ENCODE results near the gene KLHL25.

Gene KLHL25

DNA sequence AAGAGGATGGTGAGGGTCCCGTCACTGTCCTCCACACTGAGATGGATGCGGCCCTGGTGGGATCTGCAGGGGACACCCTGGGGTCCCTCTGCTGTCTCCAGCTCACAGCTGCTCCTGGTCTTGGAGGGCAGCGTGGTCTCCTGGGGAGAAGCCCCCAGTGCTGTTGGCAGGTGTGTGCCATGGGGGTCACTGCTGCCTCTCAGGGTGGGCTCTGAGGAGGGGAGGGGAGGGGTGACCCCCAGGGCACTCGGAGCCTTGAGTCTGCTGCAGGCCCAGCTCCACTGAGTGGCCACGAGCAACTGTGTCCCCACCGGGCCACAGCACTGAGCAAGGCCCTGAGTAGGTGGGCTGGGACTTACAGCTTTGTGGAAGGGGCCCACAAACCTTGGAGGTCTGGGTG is 34.7 kb downstream of the KLHL25 start:
- TF ChIP-seq, protein P1, sequence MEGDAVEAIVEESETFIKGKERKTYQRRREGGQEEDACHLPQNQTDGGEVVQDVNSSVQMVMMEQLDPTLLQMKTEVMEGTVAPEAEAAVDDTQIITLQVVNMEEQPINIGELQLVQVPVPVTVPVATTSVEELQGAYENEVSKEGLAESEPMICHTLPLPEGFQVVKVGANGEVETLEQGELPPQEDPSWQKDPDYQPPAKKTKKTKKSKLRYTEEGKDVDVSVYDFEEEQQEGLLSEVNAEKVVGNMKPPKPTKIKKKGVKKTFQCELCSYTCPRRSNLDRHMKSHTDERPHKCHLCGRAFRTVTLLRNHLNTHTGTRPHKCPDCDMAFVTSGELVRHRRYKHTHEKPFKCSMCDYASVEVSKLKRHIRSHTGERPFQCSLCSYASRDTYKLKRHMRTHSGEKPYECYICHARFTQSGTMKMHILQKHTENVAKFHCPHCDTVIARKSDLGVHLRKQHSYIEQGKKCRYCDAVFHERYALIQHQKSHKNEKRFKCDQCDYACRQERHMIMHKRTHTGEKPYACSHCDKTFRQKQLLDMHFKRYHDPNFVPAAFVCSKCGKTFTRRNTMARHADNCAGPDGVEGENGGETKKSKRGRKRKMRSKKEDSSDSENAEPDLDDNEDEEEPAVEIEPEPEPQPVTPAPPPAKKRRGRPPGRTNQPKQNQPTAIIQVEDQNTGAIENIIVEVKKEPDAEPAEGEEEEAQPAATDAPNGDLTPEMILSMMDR (IDR thresholded peaks at IDR 0.05), result no peak
- Histone ChIP-seq H3K4me3 (no peak overlapping the region), H3K27ac (no peak overlapping the region)
- no peak for DNase-seq (ENCODE audit: low spot score)

DNA sequence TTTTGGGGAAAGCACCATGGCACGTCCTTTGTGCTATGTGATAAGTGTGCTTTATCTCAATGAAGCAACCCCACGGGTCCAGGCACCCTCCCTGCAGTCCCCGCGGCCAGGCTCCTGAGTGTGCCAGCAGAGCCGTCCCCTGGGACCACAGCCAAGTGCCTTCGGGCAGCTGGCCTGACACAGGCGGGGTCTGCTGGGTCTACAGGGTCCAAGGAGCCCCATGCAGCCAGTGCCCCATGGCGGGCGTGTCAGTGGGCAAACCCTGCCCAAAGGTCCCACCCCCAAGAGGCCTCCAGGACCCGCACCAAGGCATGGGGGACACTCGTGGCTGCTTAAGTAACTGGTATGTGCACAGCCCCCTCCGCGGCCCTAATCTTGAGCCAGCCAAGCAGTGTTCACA is 35.3 kb downstream of the KLHL25 start:
- Histone ChIP-seq H3K27ac (no peak overlapping the region), H3K4me3 (no peak overlapping the region)
- TF ChIP-seq, protein P1 (IDR thresholded peaks at IDR 0.05), result no peak
- DNase-seq (ENCODE audit: low spot score), result no peak

DNA sequence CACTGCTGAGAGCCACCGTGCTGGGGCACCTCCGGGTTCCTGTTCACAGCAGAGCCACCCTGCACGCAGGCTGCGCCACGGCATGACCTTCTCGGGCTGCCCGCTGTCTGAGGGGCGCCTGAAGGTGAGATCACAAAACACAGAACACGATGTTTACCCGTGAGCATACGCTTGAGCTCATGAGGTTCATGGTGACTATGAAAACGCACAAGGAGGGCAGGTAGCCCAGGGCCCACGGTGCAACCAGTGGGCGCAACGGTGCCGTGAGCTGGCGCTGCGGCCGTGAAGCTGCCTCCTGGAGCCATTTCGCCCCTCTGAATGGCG is 36.1 kb downstream of the KLHL25 start:
- Histone ChIP-seq H3K27ac (no peak overlapping the region), H3K4me3 (no peak overlapping the region)
- no peak for DNase-seq (ENCODE audit: low spot score)
- TF ChIP-seq, protein P1 (IDR thresholded peaks at IDR 0.05), result no peak

DNA sequence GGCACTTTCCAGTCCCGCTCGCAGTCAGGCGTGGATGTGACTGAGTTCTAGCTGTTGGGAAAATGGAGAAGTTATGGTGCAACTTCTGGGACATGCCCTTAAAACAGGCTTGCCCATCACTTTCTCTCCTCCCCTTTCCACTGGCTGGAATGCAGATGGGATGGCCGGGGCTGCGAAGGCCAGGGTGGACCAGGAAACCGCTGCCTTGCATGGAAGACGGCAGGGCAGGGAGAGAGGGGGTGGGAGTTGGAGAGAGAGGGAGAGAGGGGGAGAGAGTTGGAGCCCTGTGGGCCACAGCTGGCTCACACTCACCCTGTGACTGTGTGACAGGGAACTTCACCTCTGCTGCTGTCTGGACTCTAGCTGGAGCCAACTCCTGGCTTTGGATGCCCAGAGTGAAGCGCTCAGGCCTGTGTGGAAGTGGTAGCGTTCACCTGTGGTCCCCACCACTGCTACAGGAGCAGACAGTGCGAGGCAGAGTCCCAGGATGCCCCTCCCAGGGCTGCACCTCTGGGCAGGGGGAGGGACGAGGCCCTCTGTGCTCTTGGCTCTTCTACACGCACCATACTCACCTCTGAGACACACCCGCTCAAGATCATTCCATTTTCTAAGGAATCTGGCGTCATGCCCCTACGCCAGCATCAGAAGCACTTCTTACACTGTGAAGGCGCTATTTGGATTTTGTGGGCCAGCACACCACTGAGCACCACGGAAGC is 36.6 kb downstream of the KLHL25 start:
- no peak overlapping the region for H3K4me3 ChIP-seq
- DNase-seq (ENCODE audit: low spot score), result no peak
- H3K27ac ChIP-seq, result no peak overlapping the region
- TF ChIP-seq, protein P1 (IDR thresholded peaks at IDR 0.05), result no peak

DNA sequence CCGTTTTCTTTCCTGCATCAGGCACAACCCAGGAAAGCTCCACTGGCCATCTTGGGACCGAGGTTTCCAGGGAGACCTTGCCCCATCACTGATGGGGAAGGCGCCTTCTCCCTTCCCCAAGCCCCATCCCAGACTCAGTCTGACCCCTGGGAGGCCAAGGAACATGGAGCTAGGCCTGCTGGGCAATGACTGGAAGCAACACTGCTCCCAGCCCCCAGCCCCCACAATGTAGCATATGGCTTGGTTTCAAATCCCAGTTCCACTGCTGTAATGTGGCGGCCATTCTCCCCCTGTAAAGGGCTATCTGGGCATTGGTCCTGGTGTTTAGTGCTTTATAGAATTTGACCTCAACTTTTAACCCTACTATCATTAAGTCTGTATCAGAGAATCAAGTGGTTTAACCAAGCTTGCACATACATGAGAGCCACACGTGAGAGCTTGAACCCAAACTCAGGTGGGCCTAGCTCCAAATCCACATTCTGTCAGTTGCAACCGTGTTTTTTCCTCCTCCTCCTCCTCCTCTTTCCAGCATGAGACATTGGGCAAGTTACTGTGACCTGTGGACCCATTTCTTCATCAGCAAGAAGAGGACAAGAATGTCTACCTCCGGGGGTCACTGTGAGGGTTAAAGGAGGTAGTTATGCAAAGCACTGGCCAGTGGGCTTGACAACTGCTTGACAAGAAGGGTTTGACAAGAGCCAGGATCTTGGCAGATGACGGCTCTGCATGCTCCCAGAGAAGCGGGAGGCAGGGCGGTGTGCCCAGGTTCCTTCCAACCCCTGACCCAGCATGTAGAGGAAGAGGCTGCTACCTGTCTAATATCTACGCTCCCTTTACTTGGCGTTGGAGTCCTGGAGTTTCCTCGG is 37.4 kb downstream of the KLHL25 start:
- Histone ChIP-seq H3K27ac (no peak overlapping the region), H3K4me3 (no peak overlapping the region)
- no peak for DNase-seq (ENCODE audit: low spot score)
- TF ChIP-seq, protein P1 (IDR thresholded peaks at IDR 0.05), result no peak

DNA sequence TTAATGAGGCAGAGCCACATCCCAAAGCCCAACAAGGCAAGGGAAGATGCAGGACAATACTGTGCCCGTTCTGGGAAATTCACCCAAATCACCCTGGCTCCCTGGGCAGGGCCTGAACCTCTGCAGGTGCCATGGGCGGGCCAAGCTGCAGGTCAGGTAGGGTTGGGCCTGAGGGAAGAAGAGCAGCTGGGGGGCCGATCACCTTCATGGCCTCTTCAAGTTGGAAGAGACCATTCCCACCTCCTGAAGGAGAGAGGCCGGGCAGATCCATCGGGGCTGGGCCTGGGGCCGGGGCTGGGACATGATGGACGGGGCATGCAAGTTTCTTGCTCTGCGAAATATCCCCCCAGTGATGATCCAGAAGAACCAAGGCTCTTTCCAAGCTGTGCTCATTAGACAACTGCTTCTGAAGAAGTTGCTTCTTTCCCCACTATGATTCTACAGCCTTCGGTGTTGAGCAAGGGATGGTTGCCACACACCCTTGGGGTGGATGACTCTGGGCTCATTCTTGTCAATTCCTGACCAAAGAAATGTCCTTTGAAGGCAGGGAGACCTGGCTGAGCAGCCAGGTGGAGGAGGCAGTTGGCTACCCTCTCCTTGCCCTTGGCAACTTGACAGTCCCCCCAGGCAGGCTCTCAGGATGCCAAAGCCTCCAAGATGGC is 38.2 kb downstream of the KLHL25 start:
- Histone ChIP-seq H3K27ac (no peak overlapping the region), H3K4me3 (no peak overlapping the region)
- TF ChIP-seq, protein P1 (IDR thresholded peaks at IDR 0.05), result no peak
- peak; percentile 71 for DNase-seq (ENCODE audit: low spot score)
